ENCODE results near the gene IGFBP3. TPM values are rescaled to one million over a fixed set of nuclear protein-coding genes. Genes with fewer than 3 reads are reported as not detected.

Gene IGFBP3
- total and polyA plus RNA-seq, 2 experiments from 2014 or later = 11.2 to 11.3 TPM

DNA sequence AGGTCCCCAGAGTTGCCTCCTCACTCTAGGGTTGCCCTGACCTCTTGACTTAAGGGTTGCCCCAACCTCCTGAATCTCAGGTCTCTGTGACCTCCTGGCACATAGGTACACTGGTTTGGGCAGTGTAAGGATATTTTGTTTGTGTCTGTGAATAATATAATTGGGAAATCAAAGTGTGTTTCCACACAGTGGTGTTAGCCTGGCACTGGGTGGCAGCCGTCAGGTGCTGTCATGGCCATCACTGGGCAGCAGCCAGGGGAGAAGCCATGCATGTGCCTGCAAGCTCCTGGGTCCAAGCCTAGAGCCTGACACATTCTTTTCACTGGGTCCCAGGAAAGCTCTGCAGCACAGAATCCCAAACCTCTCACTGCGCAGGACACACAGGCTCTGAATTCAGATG is 44.6 kb downstream of the IGFBP3 start:
- Mint-ChIP-seq H3K9me3 (peaks cover 35% of the 10 kb centered on the region), H3K36me3 (ENCODE audit: low read depth) (peaks cover 26% of the 10 kb centered on the region), H3K27me3 (ENCODE audit: insufficient read depth, low read depth, poor library complexity) (no peaks in the 10 kb centered on the region), H3K27ac (no peak overlapping the region), H3K4me1 (no peaks in the 10 kb centered on the region), H3K4me3 (no peak overlapping the region)
- H3K27me3 ChIP-seq (ENCODE audit: insufficient read depth) = no peaks in the 10 kb centered on the region
- ATAC-seq (no peak), DNase-seq (ENCODE audit: low spot score) (no peak)
- H3K27ac ChIP-seq (ENCODE audit: low read depth) = no peak overlapping the region
- TF ChIP-seq JUNB (IDR thresholded peaks at IDR 0.05; ENCODE audit: unreplicated experiment) (no peak), CREB1 (CRISPR knock-in tag; IDR thresholded peaks at IDR 0.05; ENCODE audit: low read depth) (no peak), POLR2AphosphoS5 (IDR thresholded peaks at IDR 0.05; ENCODE audit: low read depth) (no peak)
- TF ChIP-seq, protein P1, sequence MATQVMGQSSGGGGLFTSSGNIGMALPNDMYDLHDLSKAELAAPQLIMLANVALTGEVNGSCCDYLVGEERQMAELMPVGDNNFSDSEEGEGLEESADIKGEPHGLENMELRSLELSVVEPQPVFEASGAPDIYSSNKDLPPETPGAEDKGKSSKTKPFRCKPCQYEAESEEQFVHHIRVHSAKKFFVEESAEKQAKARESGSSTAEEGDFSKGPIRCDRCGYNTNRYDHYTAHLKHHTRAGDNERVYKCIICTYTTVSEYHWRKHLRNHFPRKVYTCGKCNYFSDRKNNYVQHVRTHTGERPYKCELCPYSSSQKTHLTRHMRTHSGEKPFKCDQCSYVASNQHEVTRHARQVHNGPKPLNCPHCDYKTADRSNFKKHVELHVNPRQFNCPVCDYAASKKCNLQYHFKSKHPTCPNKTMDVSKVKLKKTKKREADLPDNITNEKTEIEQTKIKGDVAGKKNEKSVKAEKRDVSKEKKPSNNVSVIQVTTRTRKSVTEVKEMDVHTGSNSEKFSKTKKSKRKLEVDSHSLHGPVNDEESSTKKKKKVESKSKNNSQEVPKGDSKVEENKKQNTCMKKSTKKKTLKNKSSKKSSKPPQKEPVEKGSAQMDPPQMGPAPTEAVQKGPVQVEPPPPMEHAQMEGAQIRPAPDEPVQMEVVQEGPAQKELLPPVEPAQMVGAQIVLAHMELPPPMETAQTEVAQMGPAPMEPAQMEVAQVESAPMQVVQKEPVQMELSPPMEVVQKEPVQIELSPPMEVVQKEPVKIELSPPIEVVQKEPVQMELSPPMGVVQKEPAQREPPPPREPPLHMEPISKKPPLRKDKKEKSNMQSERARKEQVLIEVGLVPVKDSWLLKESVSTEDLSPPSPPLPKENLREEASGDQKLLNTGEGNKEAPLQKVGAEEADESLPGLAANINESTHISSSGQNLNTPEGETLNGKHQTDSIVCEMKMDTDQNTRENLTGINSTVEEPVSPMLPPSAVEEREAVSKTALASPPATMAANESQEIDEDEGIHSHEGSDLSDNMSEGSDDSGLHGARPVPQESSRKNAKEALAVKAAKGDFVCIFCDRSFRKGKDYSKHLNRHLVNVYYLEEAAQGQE (IDR thresholded peaks at IDR 0.05; ENCODE audit: unreplicated experiment) = no peak
- H3K79me2 ChIP-seq (replicated peaks; ENCODE audit: insufficient read depth) = no peaks in the 10 kb centered on the region
- H3K4me3 ChIP-seq = no peak overlapping the region
- H3K9me2 ChIP-seq (ENCODE audit: insufficient read depth) = no peaks in the 10 kb centered on the region
- no peaks in the 10 kb centered on the region for H4K20me1 ChIP-seq (replicated peaks; ENCODE audit: insufficient read depth)
- 0 out of 2 replicates have a peak, but pooled peaks cover 3% of the 10 kb centered on the region for H3K36me3 ChIP-seq (ENCODE audit: insufficient read depth)
- H3K4me2 ChIP-seq = no peak overlapping the region
- no peak overlapping the region for H2AFZ ChIP-seq
- H3K4me1 ChIP-seq (ENCODE audit: insufficient read depth) = no peaks in the 10 kb centered on the region
- no peaks in the 10 kb centered on the region for H3F3A ChIP-seq (replicated peaks; ENCODE audit: low read depth)

DNA sequence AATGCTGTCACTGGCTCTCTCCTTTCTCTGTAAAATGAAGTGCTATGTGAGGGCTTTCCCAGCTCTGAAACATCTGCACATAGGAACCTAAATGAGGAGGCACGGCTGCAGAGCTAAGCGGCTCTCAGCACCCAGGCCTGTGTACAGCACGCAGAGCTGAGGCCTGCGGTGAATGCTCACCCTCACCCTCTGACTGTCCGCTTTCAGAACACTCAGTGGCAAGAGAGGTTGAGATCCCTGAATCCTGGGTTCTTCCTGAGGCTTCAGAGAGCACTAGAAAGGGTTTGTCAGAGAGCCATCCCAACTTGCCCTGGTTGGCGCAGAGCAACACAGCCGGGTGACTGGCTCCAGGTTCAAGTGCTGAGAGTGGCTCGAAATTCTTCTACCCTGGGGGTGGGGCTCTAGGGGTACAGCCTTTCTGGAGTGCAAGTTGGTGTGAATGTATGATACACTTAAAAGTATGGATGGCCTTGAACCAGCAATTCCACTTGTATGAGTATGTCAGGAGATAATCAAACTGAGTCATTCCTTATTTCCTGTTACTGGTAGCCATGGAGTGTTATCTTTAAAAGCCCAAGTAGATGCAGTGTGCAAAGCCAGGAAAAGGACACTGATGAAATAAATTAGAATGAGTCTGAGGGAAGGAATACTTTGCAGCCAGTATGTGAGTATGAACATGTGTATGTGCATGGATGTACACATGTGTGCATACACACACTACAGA is 46.5 kb downstream of the IGFBP3 start:
- Mint-ChIP-seq H3K4me1 (no peaks in the 10 kb centered on the region), H3K4me3 (no peak overlapping the region), H3K27me3 (ENCODE audit: insufficient read depth, low read depth, poor library complexity) (no peaks in the 10 kb centered on the region), H3K36me3 (ENCODE audit: low read depth) (peaks cover 25% of the 10 kb centered on the region), H3K9me3 (peaks cover 34% of the 10 kb centered on the region), H3K27ac (no peak overlapping the region)
- no peaks in the 10 kb centered on the region for H3K4me1 ChIP-seq (ENCODE audit: insufficient read depth)
- H3K79me2 ChIP-seq (replicated peaks; ENCODE audit: insufficient read depth) = no peaks in the 10 kb centered on the region
- H3K9me2 ChIP-seq (ENCODE audit: insufficient read depth) = no peaks in the 10 kb centered on the region
- no peak overlapping the region for H2AFZ ChIP-seq
- no peak for ATAC-seq
- TF ChIP-seq JUNB (IDR thresholded peaks at IDR 0.05; ENCODE audit: unreplicated experiment) (no peak), ZNF114 (CRISPR knock-in tag; IDR thresholded peaks at IDR 0.05) (no peak), EZH2phosphoT487 (IDR thresholded peaks at IDR 0.05; ENCODE audit: unreplicated experiment) (no peak), NANOG (IDR thresholded peaks at IDR 0.05; ENCODE audit: borderline replicate concordance) (no peak)
- no peak overlapping the region for H3K27ac ChIP-seq (ENCODE audit: low read depth)
- H4K20me1 ChIP-seq (replicated peaks; ENCODE audit: insufficient read depth) = no peaks in the 10 kb centered on the region
- H3K4me3 ChIP-seq = no peak overlapping the region
- 0 out of 2 replicates have a peak, but pooled peaks cover 3% of the 10 kb centered on the region for H3K36me3 ChIP-seq (ENCODE audit: insufficient read depth)
- no peak for DNase-seq (ENCODE audit: low spot score)
- H3K4me2 ChIP-seq = no peak overlapping the region
- H3K27me3 ChIP-seq (ENCODE audit: insufficient read depth) = no peaks in the 10 kb centered on the region
- H3F3A ChIP-seq (replicated peaks; ENCODE audit: low read depth) = no peaks in the 10 kb centered on the region

Measured in GM23338 (cell line).